Stimulated activated CD4-positive, alpha-beta T cell treated with anti-CD3 and anti-CD28 coated beads, Interleukin-1b, Interleukin-23, amount 100 ng/mL, for 1 hour (primary cell): ENCODE data around the gene WBP2.

Experiments used
- DNase-seq, 2 donors: peaks; one replicate each; pipeline ENCODE4 v3.0.0-alpha.2; 2020; ENCODE audit warnings: low read depth in 2 of 2

Gene WBP2

GRCh38 chr17:75845058-75845711 is 9.9 kb downstream of the WBP2 start:
- peak in 1 of 2 donors; percentile 41 for DNase-seq

GRCh38 chr17:75844530-75845057 is 10.5 kb downstream of the WBP2 start:
- no peak for DNase-seq

GRCh38 chr17:75843577-75844529 is 11.3 kb downstream of the WBP2 start, which contains the start of gene UNC13D:
UNC13D (minus strand) TSS chr17:75844404; CDS start chr17:75844337, 67 bp downstream.
- no peak for DNase-seq

- DNase-seq = no peak
Measured at GRCh38 chr17:75842963-75843576, 12.1 kb downstream of the WBP2 start.

GRCh38 chr17:75842411-75842810 is 12.7 kb downstream of the WBP2 start:
- no peak for DNase-seq

GRCh38 chr17:75840799-75841164 is 14.4 kb downstream of the WBP2 start:
- DNase-seq = no peak

GRCh38 chr17:75839942-75840798 is 15.0 kb downstream of the WBP2 start:
- DNase-seq = no peak

GRCh38 chr17:75838410-75838809 is 16.7 kb downstream of the WBP2 start:
- DNase-seq = no peak

GRCh38 chr17:75837899-75838298 is 17.2 kb downstream of the WBP2 start:
- no peak for DNase-seq

- no peak for DNase-seq
Measured at GRCh38 chr17:75836605-75837004, 18.5 kb downstream of the WBP2 start.

GRCh38 chr17:75835654-75835987 is 19.5 kb downstream of the WBP2 start:
- no peak for DNase-seq

- DNase-seq = no peak
Measured at GRCh38 chr17:75834928-75835653, 20.0 kb downstream of the WBP2 start.

- DNase-seq = no peak
Measured at GRCh38 chr17:75834279-75834920, 20.7 kb downstream of the WBP2 start.

- no peak for DNase-seq
Measured at GRCh38 chr17:75832652-75833400, 22.3 kb downstream of the WBP2 start.

- no peak for DNase-seq
Measured at GRCh38 chr17:75832164-75832651, 22.9 kb downstream of the WBP2 start.

- DNase-seq = no peak
Measured at GRCh38 chr17:75831032-75831571, 24.0 kb downstream of the WBP2 start.

GRCh38 chr17:75830164-75831031 is 24.7 kb downstream of the WBP2 start:
- DNase-seq = no peak

GRCh38 chr17:75829747-75830146 is 25.4 kb downstream of the WBP2 start:
- DNase-seq = no peak
